GM18526 (cell line): ENCODE results near the gene CDK14.

Source experiments
- POLR2A ChIP-seq: IDR thresholded peaks from 3 replicates; pipeline ENCODE4 v1.6.1; 2011; ENCODE audit not compliant: insufficient read length; ENCODE audit errors: extremely low read depth

Gene CDK14

GRCh38 chr7:91019686-91020385 lies 423.7 kb downstream of the CDK14 start:
- TF ChIP-seq POLR2A, result no peak

GRCh38 chr7:91020636-91021385 lies 424.7 kb downstream of the CDK14 start:
- no peak for TF ChIP-seq POLR2A

GRCh38 chr7:91021956-91022355 lies 425.8 kb downstream of the CDK14 start:
- no peak for TF ChIP-seq POLR2A

- no peak for TF ChIP-seq POLR2A
Observed at GRCh38 chr7:91025906-91026390, 429.8 kb downstream of the CDK14 start.

GRCh38 chr7:91029688-91030087 lies 433.6 kb downstream of the CDK14 start:
- TF ChIP-seq POLR2A, result no peak

- no peak for TF ChIP-seq POLR2A
Observed at GRCh38 chr7:91030680-91031380, 434.7 kb downstream of the CDK14 start.

- TF ChIP-seq POLR2A, result no peak
Observed at GRCh38 chr7:91031757-91032156, 435.6 kb downstream of the CDK14 start.

GRCh38 chr7:91033574-91033973 lies 437.5 kb downstream of the CDK14 start:
- no peak for TF ChIP-seq POLR2A

- no peak for TF ChIP-seq POLR2A
Observed at GRCh38 chr7:91034459-91035368, 438.6 kb downstream of the CDK14 start.

GRCh38 chr7:91039033-91039432 lies 442.9 kb downstream of the CDK14 start:
- TF ChIP-seq POLR2A, result no peak

GRCh38 chr7:91041141-91041540 lies 445.0 kb downstream of the CDK14 start:
- no peak for TF ChIP-seq POLR2A

- TF ChIP-seq POLR2A, result no peak
Observed at GRCh38 chr7:91041901-91042484, 445.9 kb downstream of the CDK14 start.

- no peak for TF ChIP-seq POLR2A
Observed at GRCh38 chr7:91043186-91043585, 447.1 kb downstream of the CDK14 start.

GRCh38 chr7:91043924-91044645 lies 448.0 kb downstream of the CDK14 start:
- no peak for TF ChIP-seq POLR2A
